ENCODE measurements around the gene DDX24. TPM values are rescaled to one million over a fixed set of nuclear protein-coding genes. Genes with fewer than 3 reads are reported as not detected.
A peak's percentile ranks its signal among the peaks of the same experiment; 100 is the strongest.

Gene DDX24
- polyA plus RNA-seq, 1 donor (not counting 4 experiments of a cell fraction or from before 2014, with no cell fraction given) = 171 TPM

GRCh38 chr14:94066089-94066676, 14.8 kb downstream of the DDX24 start:
- Histone ChIP-seq H3K4me2 (ENCODE audit: control insufficient read depth, extremely low read depth, insufficient read depth, low read depth, low read length) (peak overlapping the region; percentile 62), H3K9ac (ENCODE audit: control insufficient read depth, extremely low read depth, insufficient read depth, low read length) (peak overlapping the region; percentile 41), H3K36me3 (ENCODE audit: control insufficient read depth in 2 of 2, extremely low read depth in 1 of 2, insufficient read depth in 2 of 2, low read length in 2 of 2) (peaks cover 4 to 9% of the 10 kb centered on the region in 2 experiments), H3K79me2 (ENCODE audit: control insufficient read depth, insufficient read depth, low read length) (peaks cover 81% of the 10 kb centered on the region), H3K9me3 (ENCODE audit: control insufficient read depth, low read depth, low read length) (no peaks in the 10 kb centered on the region), H3K4me1 (ENCODE audit: control insufficient read depth, extremely low read depth, insufficient read depth, low read length) (peaks cover 30% of the 10 kb centered on the region), H4K20me1 (ENCODE audit: control insufficient read depth, extremely low read depth, insufficient read depth, low read length) (no peaks in the 10 kb centered on the region), H3K27me3 (ENCODE audit: control insufficient read depth, extremely low read depth, insufficient read depth, low read length) (no peaks in the 10 kb centered on the region), H3K27ac (ENCODE audit: control insufficient read depth, insufficient read depth, low read length) (peak overlapping the region; percentile 67), H3K4me3 (ENCODE audit: control insufficient read depth in 2 of 3, extremely low read depth in 1 of 3, insufficient read depth in 2 of 3, low read depth in 1 of 3, low read length in 3 of 3) (peak overlapping the region in 2 of 3 experiments; percentile 10 to 12), H2AFZ (ENCODE audit: control insufficient read depth, low read length) (no peak overlapping the region), H3K9me1 (ENCODE audit: control insufficient read depth, extremely low read depth, insufficient read depth, low read length) (no peaks in the 10 kb centered on the region)
- no peak for TF ChIP-seq EZH2 (IDR thresholded peaks at IDR 0.05; ENCODE audit: low read length)
- no peak for DNase-seq (ENCODE audit: low read depth, low spot score)
- peak; percentile 60 for FAIRE-seq
- dilution Hi-C loops (cut with MboI; ENCODE audit: extremely low pct_ligation_motif_present, low sequenced_read_pairs) = no loop called here

- FAIRE-seq (peak; percentile 74), DNase-seq (ENCODE audit: low read depth, low spot score) (no peak)
- H3K27ac ChIP-seq (ENCODE audit: control insufficient read depth, insufficient read depth, low read length) = peak overlapping the region; percentile 10
- H3K9me3 ChIP-seq (ENCODE audit: control insufficient read depth, low read depth, low read length) = no peaks in the 10 kb centered on the region
- H3K4me2 ChIP-seq (ENCODE audit: control insufficient read depth, extremely low read depth, insufficient read depth, low read depth, low read length) = no peak overlapping the region
- no peaks in the 10 kb centered on the region for H3K9me1 ChIP-seq (ENCODE audit: control insufficient read depth, extremely low read depth, insufficient read depth, low read length)
- H3K27me3 ChIP-seq (ENCODE audit: control insufficient read depth, extremely low read depth, insufficient read depth, low read length) = no peaks in the 10 kb centered on the region
- H2AFZ ChIP-seq (ENCODE audit: control insufficient read depth, low read length) = no peak overlapping the region
- peaks cover 18 to 31% of the 10 kb centered on the region in 2 experiments for H3K36me3 ChIP-seq (ENCODE audit: control insufficient read depth in 2 of 2, extremely low read depth in 1 of 2, insufficient read depth in 2 of 2, low read length in 2 of 2)
- TF ChIP-seq CTCF (optimal IDR thresholded peaks at IDR 0.05 in 1 of 3, IDR thresholded peaks at IDR 0.05 in 1 of 3, conservative IDR thresholded peaks at IDR 0.05 in 1 of 3; ENCODE audit: extremely low read depth in 1 of 3, insufficient read depth in 2 of 3, low read length in 3 of 3) (no peak), EZH2 (IDR thresholded peaks at IDR 0.05; ENCODE audit: low read length) (no peak)
- dilution Hi-C loops (cut with MboI; ENCODE audit: extremely low pct_ligation_motif_present, low sequenced_read_pairs) = no loop called here
- H3K4me1 ChIP-seq (ENCODE audit: control insufficient read depth, extremely low read depth, insufficient read depth, low read length) = peaks cover 30% of the 10 kb centered on the region
- no peak overlapping the region for H3K4me3 ChIP-seq (ENCODE audit: control insufficient read depth in 2 of 3, extremely low read depth in 1 of 3, insufficient read depth in 2 of 3, low read depth in 1 of 3, low read length in 3 of 3)
- H3K79me2 ChIP-seq (ENCODE audit: control insufficient read depth, insufficient read depth, low read length) = peaks cover 55% of the 10 kb centered on the region
- H3K9ac ChIP-seq (ENCODE audit: control insufficient read depth, extremely low read depth, insufficient read depth, low read length) = no peak overlapping the region
- H4K20me1 ChIP-seq (ENCODE audit: control insufficient read depth, extremely low read depth, insufficient read depth, low read length) = no peaks in the 10 kb centered on the region
Measured at GRCh38 chr14:94062344-94062940, 18.6 kb downstream of the DDX24 start.

Measured in keratinocyte (primary cell).